Neural cell (in vitro differentiated cells): ENCODE results near the gene NRIP3. TPM values are rescaled to one million over a fixed set of nuclear protein-coding genes. Genes with fewer than 3 reads are reported as not detected.

Source experiments
- H2AFZ ChIP-seq: fragments of 200-600, 300-800 bp; sonication (generic), shearing (Covaris generic); 2 replicates; pipeline ENCODE4 v1.6.0; 2014; ENCODE audit warnings: low read depth, mild to moderate bottlenecking, antibody characterized with exemption, low read length, moderate library complexity
- H3F3A ChIP-seq: fragments of 200-600 bp; shearing (Covaris generic); 2 replicates; pipeline ENCODE4 v1.6.1; 2016; ENCODE audit warnings: mild to moderate bottlenecking, moderate library complexity, mixed read lengths, antibody characterized with exemption, low read length; ENCODE audit not compliant: insufficient read depth, poor library complexity, severe bottlenecking
- H3K27ac ChIP-seq: fragments of 200-600, 300-800 bp; sonication (generic), shearing (Covaris generic); 2 replicates; pipeline ENCODE4 v1.5.1; 2014; ENCODE audit warnings: mild to moderate bottlenecking, low read length, moderate library complexity
- H3K27me3 ChIP-seq: fragments of 300-800, 200-600 bp; sonication (generic), shearing (Covaris generic); 2 replicates; pipeline ENCODE4 v1.6.0; 2014; ENCODE audit warnings: mild to moderate bottlenecking, low read depth, low read length, moderate library complexity; ENCODE audit not compliant: insufficient read depth
- H3K36me3 ChIP-seq: fragments of 300-800, 200-600 bp; sonication (generic), shearing (Covaris generic); 2 replicates; pipeline ENCODE4 v1.5.1; 2014; ENCODE audit warnings: mild to moderate bottlenecking, antibody characterized with exemption, low read length, moderate library complexity; ENCODE audit not compliant: insufficient read depth
- H3K4me2 ChIP-seq: fragments of 300-800, 200-600 bp; sonication (generic), shearing (Covaris generic); 2 replicates; pipeline ENCODE4 v1.6.0; 2014; ENCODE audit warnings: mild to moderate bottlenecking, low read length
- H3K4me3 ChIP-seq: fragments of 300-800, 200-600 bp; sonication (generic), shearing (Covaris generic); 2 replicates; pipeline ENCODE4 v1.5.1; 2014; ENCODE audit warnings: mild to moderate bottlenecking, low read length, moderate library complexity
- H3K79me2 ChIP-seq: fragments of 200-600 bp; shearing (Covaris generic); replicated peaks from 2 replicates; pipeline ENCODE4 v1.6.0; 2014; ENCODE audit warnings: mild to moderate bottlenecking, low read length, moderate library complexity; ENCODE audit not compliant: insufficient read depth
- H3K9ac ChIP-seq: fragments of 300-800, 200-600 bp; sonication (generic), shearing (Covaris generic); 2 replicates; pipeline ENCODE4 v1.6.1; 2016; ENCODE audit warnings: mild to moderate bottlenecking, low read length, mixed read lengths
- H3K9me2 ChIP-seq: fragments of 200-600 bp; shearing (Covaris generic); 2 replicates; pipeline ENCODE4 v1.6.1; 2016; ENCODE audit warnings: mild to moderate bottlenecking, low read length, mixed read lengths; ENCODE audit not compliant: insufficient read depth
- H3K9me3 ChIP-seq: fragments of 200-600, 300-800 bp; sonication (generic), shearing (Covaris generic); 2 replicates; pipeline ENCODE4 v1.6.1; 2016; ENCODE audit warnings: mild to moderate bottlenecking, mixed run types, low read length, moderate library complexity, mixed read lengths
- H4K20me1 ChIP-seq: fragments of 200-600 bp; shearing (Covaris generic); 2 replicates; pipeline ENCODE4 v1.6.1; 2016; ENCODE audit warnings: mild to moderate bottlenecking, mixed run types; ENCODE audit not compliant: insufficient read depth
- EZH2 ChIP-seq: fragments of 200-600, 300-800 bp; shearing (Covaris generic), sonication (generic); IDR thresholded peaks from 2 replicates; pipeline ENCODE4 v1.6.1; 2014; ENCODE audit warnings: antibody characterized with exemption, low read length, borderline replicate concordance, mild to moderate bottlenecking; ENCODE audit not compliant: insufficient read depth, poor library complexity, severe bottlenecking
- MXI1 ChIP-seq: fragments of 450-650 bp; conservative IDR thresholded peaks from 2 replicates; pipeline ENCODE4 v1.6.1; 2014; ENCODE audit warnings: antibody characterized with exemption, mild to moderate bottlenecking; ENCODE audit not compliant: poor library complexity, severe bottlenecking
- POLR2AphosphoS5 ChIP-seq: IDR thresholded peaks from 2 replicates; pipeline ENCODE4 v1.6.1; 2012
- RAD21 ChIP-seq: fragments of 450-650 bp; conservative IDR thresholded peaks from 2 replicates; pipeline ENCODE4 v1.6.1; 2014; ENCODE audit warnings: antibody characterized with exemption, mild to moderate bottlenecking, moderate library complexity
- REST ChIP-seq: IDR thresholded peaks from 2 replicates; pipeline ENCODE4 v1.6.1; 2012; ENCODE audit warnings: borderline replicate concordance
- TAF1 ChIP-seq: IDR thresholded peaks from 2 replicates; pipeline ENCODE4 v1.6.1; 2012; ENCODE audit warnings: low read depth
- polyA plus RNA-seq: library from polyadenylated mRNA; depleted of rRNA; stranded (reverse); fragments of >200 nt; gene quantifications from 2 replicates; pipeline ENCODE4 v1.2.3, GENCODE V29; 2014

The NRIP3 gene
- polyA plus RNA-seq, 1 donor from 2014 or later = 8.8 TPM

- H3K79me2 ChIP-seq = no peaks in the 10 kb centered on the region
- no peak overlapping the region for H3K27ac ChIP-seq
- H3K27me3 ChIP-seq = peaks cover 5% of the 10 kb centered on the region
- no peak overlapping the region for H3K9ac ChIP-seq
- no peaks in the 10 kb centered on the region for H3K9me2 ChIP-seq
- no peaks in the 10 kb centered on the region for H3K36me3 ChIP-seq
- TF ChIP-seq RAD21 = no peak
- no peak overlapping the region for H2AFZ ChIP-seq
- no peak overlapping the region for H3K4me2 ChIP-seq
- no peaks in the 10 kb centered on the region for H3F3A ChIP-seq
- no peaks in the 10 kb centered on the region for H4K20me1 ChIP-seq
- H3K4me3 ChIP-seq = no peak overlapping the region
- no peaks in the 10 kb centered on the region for H3K9me3 ChIP-seq
Measured at GRCh38 chr11:9039198-9039597, 35.4 kb upstream of the NRIP3 start.

- Histone ChIP-seq H3K4me3 (no peak overlapping the region), H3K4me2 (no peak overlapping the region), H3K79me2 (no peaks in the 10 kb centered on the region), H3K9ac (no peak overlapping the region), H3F3A (no peaks in the 10 kb centered on the region), H3K27ac (no peak overlapping the region), H3K9me3 (no peaks in the 10 kb centered on the region), H2AFZ (no peak overlapping the region), H3K36me3 (no peaks in the 10 kb centered on the region), H3K9me2 (no peaks in the 10 kb centered on the region), H3K27me3 (peaks cover 5% of the 10 kb centered on the region), H4K20me1 (no peaks in the 10 kb centered on the region)
- no peak for TF ChIP-seq RAD21
- TF ChIP-seq POLR2AphosphoS5 = no peak
Measured at GRCh38 chr11:9038541-9038940, 34.7 kb upstream of the NRIP3 start.

- H3K9me3 ChIP-seq = no peaks in the 10 kb centered on the region
- no peak overlapping the region for H2AFZ ChIP-seq
- H3F3A ChIP-seq = no peaks in the 10 kb centered on the region
- H3K4me3 ChIP-seq = no peak overlapping the region
- H3K79me2 ChIP-seq = no peaks in the 10 kb centered on the region
- no peaks in the 10 kb centered on the region for H3K36me3 ChIP-seq
- no peaks in the 10 kb centered on the region for H3K9me2 ChIP-seq
- H4K20me1 ChIP-seq = no peaks in the 10 kb centered on the region
- H3K4me2 ChIP-seq = no peak overlapping the region
- H3K27ac ChIP-seq = no peak overlapping the region
- no peak overlapping the region for H3K9ac ChIP-seq
- no peaks in the 10 kb centered on the region for H3K27me3 ChIP-seq
- no peak for TF ChIP-seq POLR2AphosphoS5
- TF ChIP-seq RAD21 = no peak
- no peak for TF ChIP-seq REST
- TF ChIP-seq MXI1 = no peak
- TF ChIP-seq TAF1 = no peak
- TF ChIP-seq EZH2 = no peak
Measured at GRCh38 chr11:9037963-9038362, 34.2 kb upstream of the NRIP3 start.
